NCI-H2171 treated with DMSO at 0.1 percent for 48 hours (cell line): Measurements from ENCODE around the gene SFRP2.

Experiments
- DNase-seq: peaks from one replicate; lab custom pipeline; 2025; lab: John Stamatoyannopoulos, UW

Gene SFRP2

GRCh38 chr4:153788413-153789276 is at the start of gene SFRP2:
Gene SFRP2 (minus strand): TSS chr4:153789083. CDS start chr4:153788835, 248 bp downstream.
- DNase-seq = no peak

GRCh38 chr4:153838564-153838963 is 49.7 kb upstream of the SFRP2 start:
- DNase-seq = no peak

DNA sequence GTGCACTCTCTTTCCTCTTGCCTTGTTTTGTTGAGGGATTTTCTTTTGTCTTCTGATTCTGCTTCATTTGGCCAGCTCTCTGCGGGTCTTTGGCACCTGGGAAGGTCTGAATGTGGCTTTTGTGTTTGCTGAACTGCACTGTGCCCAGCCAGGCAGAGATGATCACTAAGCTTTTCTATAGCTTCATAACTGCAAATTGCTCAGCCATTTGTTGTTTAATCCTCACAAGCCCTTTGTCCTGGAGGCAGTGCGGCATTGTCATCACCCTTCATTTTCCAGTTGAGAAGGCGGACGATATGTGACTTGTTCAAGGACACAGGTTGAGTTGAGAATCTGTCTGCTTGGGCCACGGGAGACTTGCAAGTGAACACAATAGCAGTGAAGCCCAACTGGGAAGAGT is 46.0 kb upstream of the SFRP2 start:
- DNase-seq = no peak

DNA sequence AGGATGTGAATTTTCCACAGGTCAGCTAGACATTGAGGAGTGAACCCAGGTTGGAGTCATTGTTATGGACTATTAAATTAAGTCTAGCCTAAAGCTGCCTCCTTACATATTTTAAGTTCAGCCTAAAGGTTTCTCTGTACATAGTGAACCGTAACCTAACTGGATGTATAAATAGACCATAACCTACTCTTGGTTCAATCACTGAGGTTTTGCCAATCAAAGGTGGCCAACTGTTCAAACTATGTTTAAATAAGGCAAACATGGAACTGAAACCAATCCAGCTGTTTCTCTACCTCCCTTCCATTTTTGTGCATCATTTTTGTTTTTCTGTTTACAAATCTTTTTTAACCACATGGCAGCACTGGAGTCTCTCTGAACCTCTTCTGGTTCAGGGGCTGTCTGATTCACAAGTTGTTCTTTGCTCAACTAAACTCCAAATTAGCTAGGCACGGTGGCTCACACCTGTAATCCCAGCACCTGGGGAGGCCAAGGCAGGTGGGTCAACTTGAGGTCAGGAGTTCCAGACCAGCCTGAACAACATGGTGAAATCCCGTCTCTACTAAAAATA is 43.9 kb upstream of the SFRP2 start:
- DNase-seq = no peak

GRCh38 chr4:153832054-153832453 is 43.2 kb upstream of the SFRP2 start:
- no peak for DNase-seq

DNA sequence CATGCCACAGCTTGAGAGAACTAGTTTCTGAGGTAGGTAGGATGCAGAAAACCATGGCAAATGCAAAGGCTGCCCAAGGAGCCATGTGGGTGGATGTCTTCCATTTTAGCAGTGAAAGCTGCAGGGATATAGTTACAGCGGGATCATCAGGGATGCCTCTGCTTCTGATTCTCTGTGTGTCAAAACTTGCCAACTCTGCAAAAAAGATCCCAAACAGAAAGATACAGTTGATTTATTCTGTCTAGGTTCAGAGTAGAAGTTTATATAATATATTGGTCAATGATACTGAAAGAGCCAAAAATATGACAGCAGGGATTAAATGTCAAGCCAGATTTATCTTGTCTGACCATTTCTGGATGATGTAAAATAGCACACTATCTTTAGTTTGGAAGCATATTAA is 42.4 kb upstream of the SFRP2 start:
- DNase-seq = no peak

DNA sequence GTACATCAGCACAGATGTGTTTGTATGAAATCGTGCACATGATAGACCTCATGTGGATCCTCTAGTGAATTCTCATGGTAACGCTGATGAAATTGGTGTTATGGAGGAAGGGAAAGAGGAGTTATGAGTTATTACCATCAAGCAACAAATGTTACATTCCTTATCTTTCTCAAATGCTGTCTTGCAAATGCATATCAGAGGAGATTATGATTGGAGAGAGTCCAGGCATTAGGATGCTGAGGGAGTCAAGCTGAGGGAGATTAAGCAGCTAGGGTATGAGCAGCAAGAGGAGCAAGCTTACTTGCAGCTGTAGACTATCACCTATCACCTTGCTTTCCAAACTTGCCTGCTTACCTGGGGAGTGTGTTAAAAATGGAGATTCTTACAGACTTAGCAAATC is 36.8 kb upstream of the SFRP2 start:
- no peak for DNase-seq

DNA sequence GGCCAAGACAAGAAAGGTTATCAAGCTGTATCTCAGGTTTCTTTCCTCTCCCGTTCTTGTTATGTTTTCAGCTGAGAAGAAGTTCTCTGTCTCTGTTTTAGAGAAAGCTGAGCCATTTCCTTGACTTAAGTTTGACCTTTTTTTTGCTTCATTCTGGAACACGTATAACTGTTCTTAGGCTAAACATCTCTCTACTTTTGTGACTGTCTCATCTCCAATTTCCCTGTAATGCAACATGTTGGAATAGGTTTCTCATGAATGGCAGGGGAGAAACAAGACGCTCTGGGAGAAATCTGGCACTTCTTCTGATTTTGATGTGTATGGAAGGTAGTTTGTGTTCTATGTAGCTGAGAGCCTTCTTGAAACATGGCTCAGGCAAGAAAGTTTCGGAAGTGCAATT is 36.2 kb upstream of the SFRP2 start:
- DNase-seq = no peak

GRCh38 chr4:153824501-153824900 is 35.6 kb upstream of the SFRP2 start:
- no peak for DNase-seq

DNA sequence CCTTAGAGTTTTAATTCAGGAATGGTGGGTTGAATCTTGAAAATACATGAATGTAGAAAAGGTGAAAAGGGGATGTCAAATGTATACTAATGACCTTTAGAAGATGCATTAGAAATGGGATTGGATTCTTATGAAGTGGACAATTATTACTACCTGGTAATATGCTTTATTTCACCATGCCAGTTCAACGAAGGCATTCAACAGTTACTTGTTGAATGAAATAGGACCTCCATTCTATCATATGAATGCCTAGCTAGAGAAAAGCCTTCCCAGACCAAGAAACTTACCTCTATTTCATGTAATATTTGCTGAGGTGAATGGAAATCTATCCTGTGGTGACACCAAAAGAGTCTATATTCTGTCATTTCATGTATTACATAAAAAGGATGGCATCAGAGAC is 34.6 kb upstream of the SFRP2 start:
- DNase-seq = no peak

DNA sequence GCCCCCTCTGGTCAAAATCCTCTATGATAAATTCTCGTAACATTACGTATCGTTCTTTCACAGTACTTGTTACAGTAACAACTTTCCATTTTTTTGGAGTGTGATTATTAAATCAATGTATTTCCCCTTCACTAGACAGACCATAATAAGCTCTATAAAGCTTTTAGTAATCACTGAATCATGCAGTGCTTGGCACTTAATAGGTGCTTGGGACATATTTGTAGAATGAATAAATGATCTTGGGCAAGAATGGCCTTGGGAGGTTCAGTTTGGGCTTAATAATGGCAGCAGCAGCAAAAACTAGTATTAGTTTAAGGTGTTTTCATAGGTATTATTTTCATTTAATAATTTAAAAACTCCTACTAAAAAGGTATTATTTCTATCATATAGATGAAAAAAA is 33.4 kb upstream of the SFRP2 start:
- DNase-seq = no peak

GRCh38 chr4:153817466-153817865 is 28.6 kb upstream of the SFRP2 start:
- DNase-seq = no peak

DNA sequence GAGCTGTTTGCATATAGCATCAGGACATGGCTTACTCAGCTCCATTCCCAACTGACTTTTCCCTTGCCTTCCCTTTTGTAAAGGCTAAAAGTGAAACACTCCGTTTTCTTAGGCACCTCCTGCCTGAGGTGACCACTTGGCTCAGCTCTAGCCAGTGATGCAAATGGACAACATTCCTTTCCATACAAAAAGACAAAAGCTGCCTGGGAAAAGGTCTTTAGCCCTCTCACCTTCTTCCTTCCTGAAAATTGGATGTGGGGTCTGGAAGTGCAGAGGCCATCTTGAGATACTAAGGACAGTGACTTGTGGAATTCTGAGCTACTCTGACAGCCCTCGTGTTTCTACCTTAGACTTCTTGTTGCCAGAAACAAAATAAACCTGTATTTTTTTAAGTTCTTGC is 27.7 kb upstream of the SFRP2 start:
- no peak for DNase-seq

DNA sequence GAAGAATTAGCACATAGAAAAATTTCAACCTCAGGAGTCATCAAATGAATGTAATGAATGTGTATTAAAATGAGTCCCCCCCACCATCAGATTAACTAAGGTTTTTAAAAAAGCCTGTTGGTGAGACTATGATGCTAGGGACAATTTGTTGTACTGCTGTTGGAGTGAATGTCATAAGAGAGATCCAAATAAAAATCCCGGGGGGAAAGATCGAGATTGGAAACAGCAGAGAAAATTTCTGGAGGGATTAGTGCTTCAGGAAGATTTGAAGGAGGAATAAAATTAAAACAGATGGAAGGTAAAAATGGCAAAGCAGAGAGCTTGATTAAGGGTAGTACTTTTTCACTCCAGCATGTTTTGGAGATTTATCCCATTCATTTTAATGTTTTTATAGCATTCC is 25.9 kb upstream of the SFRP2 start:
- DNase-seq = no peak

GRCh38 chr4:153809916-153810810 is 21.3 kb upstream of the SFRP2 start:
- no peak for DNase-seq

- DNase-seq = no peak
Observed at GRCh38 chr4:153809307-153809706, 20.4 kb upstream of the SFRP2 start.

- DNase-seq = no peak
Observed at GRCh38 chr4:153808175-153808574, 19.3 kb upstream of the SFRP2 start.

- no peak for DNase-seq
Observed at GRCh38 chr4:153806073-153806472, 17.2 kb upstream of the SFRP2 start.

- DNase-seq = no peak
Observed at GRCh38 chr4:153804722-153805121, 15.8 kb upstream of the SFRP2 start.

DNA sequence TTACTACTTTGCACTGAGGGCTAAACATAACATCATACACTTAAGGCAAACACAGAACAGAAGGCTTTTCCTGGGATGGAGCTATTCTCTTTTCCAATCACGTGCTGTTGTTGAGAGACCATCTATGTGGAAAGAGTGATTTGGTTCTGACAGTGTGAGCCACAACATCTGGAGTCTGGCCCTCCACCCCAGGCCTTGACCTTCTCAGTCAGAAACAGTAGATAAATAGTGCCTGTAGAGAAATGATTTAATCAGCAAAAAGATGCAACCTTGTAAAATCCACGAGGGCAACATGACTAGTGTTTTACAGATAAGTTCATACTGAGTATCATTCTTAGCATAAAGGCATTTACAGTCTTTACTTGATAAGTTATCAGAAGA is 10.8 kb upstream of the SFRP2 start:
- no peak for DNase-seq

DNA sequence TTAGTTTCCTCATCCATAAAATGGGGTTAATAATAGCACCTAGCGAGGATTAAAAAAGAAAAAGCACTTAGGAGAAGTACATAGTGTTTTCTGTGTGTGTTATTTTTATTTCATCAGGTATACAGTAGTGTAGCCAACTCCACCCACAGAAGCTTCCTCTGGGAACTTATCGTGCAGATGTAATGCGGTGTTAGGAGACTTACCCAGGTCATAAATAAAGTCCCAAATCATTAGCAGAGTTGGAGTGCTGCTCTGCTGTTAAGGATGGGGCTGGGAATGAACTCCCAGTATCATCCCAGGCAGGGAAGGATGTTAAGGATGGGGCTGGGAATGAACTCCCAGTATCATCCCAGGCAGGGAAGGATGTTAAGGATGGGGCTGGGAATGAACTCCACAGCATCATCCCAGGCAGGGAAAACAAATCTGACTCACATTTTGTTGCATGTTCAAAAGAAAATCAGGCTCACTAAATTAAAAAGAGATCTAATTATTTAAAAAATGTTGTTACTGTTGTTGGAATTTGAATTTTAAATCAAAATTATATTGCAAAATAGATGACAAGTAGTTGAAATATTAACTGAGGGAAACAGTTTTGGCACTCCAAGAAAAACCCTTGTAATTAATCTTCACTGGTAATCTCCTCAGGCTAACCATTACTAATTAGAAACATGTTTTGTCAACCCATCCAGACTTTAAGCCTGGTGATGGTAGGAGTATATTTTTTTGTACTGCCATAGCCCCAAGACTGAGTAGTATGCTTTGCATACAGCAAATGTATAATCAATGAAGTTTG is 10.2 kb upstream of the SFRP2 start:
- DNase-seq = no peak

- no peak for DNase-seq
Observed at GRCh38 chr4:153798420-153798819, 9.5 kb upstream of the SFRP2 start.
